CD4-positive, alpha-beta T cell treated with Interferon gamma for 1 hour (primary cell): Measurements from ENCODE around the gene GAL.

Experiments used
- DNase-seq: peaks from one replicate; pipeline ENCODE4 v3.0.0-alpha.2; 2020

Gene GAL

GRCh38 chr11:68683121-68683520, 1.2 kb upstream of the GAL start:
- no peak for DNase-seq

- no peak for DNase-seq
Measured at GRCh38 chr11:68683536-68684384, 584 bp upstream of the GAL start.

- no peak for DNase-seq
Measured at GRCh38 chr11:68685656-68686380, 1.5 kb downstream of the GAL start.

DNA sequence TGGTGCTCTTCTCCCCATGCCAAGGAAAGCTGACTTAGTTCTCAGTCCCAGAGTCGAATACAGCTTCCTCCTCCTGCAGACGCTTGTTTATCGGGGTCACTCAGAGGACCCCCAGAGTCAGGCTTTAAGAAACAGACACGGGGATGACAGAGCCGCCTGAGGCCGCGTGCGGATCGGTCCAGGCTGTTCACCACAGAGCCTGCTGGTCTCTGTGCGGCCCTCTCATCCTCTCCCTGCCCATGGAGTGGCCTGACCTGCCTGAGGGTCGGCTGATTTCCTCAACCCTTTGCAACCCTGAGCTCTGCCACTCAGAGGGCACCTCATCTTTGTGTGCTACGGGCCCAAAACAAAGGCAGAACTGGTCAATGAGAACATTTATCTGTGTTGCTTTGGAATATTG, 2.1 kb downstream of the GAL start:
- no peak for DNase-seq

GRCh38 chr11:68687311-68687710, 3.0 kb downstream of the GAL start:
- DNase-seq: no peak

DNA sequence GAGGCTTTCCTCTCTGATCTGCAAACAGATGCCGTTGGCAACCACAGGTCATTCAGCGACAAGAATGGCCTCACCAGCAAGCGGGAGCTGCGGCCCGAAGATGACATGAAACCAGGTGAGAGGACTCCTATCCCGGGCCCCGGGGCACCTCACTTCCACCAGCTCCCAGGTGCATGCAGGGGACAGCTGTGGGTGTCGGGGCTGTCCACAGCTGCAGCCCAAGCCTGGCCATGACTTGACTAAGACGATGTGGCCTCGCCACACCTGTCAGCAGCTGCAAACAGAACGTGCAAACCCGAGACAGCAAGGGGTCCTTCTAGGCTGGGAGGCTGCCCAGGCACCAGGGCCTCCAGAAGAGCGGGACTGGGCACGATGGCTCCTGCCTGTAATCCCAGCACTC, 3.6 kb downstream of the GAL start:
- no peak for DNase-seq

DNA sequence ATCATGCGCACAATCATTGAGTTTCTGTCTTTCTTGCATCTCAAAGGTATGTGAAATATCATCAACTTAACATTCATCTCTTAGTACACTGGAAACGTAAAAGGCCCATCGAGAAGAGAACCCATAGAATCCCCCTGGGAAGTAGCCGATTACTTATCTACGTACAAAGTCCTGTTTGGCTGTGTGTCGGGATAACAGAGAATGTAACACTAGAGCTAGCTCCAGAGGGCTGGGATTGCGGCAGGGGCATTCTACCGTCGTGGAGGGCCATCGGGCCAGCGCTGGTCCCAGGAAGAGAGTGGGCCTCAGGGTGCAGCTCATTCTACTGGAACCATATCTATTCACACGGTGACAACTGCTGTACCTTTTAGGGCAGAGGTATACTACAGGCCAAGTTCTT, 4.5 kb downstream of the GAL start:
- no peak for DNase-seq

GRCh38 chr11:68689737-68690625, 5.6 kb downstream of the GAL start:
- no peak for DNase-seq

- no peak for DNase-seq
Measured at GRCh38 chr11:68690671-68691401, 6.5 kb downstream of the GAL start.

DNA sequence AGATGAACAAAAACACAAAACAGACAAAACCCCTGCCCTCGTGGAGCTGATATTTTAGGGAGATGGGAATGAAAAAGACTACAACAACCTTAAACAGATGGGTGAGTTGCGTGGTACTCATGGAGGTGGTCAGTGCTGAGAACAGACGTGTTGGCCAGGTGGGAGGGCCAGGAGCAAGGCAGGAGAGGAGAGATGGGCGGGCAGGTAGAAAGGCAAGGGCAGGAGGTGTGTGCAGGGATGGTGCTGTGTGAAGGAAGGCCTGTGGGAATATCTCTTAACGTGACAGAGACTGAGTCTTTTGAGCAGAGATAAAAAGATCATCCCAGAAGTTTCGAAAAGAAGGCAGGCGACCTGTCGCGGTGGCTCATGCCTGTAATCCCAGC, 7.0 kb downstream of the GAL start:
- no peak for DNase-seq

DNA sequence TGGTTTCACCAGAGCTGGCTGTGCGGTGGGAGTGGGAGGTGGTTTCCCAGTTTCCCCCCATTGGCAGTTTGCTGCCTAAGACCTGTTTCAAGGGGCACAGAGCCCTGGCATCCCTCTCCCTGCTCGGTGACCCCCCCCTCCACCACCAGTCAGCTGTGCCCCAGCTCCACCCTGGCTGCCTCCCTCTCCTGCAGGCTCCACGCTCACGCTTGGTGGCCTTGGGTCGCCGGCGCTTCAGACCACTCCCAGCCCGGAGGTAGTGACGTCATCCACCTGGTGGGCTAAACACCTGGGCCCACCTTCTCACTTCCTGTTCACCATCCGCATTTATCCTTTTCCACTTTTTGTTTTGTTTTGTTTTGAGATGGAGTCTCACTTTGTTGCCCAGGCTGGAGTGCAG, 7.8 kb downstream of the GAL start:
- no peak for DNase-seq

DNA sequence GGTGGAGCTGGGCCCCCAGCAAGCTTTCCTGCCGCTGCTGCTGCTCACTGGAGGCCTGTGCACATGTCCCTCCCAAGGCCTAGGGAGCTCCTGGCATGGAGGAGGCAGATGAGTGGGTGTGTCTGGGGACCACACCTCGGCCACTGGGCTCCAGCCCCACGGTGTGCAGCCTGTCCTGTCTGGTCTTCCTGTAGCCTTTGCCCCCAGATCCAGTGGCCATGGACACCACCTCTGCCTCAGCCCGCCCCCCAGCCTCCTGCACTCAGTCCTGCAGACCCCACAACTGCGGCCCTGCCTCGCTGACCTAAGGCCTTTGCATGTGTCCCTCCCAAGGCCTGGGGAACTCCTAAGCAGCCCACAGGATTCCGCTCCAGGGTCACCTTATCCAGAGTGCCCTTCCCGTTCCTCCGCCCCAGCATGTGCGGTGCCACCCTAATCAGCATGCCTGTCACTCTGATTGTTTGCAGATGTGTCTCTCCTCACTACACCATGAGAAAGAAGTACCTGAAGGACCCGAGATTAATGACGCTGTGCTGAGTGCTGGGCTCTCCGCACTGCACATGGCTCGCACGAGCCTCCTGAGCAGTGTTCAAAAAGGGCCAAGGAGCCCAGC, 8.6 kb downstream of the GAL start:
- no peak for DNase-seq

DNA sequence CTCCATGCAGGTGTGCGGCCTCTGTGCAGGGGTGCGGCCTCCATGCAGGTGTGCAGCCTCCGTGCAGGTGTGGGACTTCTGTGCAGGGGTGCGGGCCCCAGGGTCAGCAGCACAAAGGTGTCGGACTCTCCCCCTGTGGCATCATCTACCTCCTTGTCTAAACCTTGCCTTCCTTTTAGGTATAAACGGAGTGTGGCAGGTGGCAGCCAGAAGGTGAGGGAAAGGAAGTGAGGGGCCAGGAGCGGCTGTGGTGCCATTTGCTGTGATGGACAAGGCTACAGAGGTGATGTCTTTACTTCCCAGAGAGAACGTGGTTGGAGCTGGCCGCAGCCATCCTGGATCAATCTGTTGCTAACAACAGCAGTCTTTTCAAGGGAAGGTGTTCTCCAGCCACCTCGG, 9.1 kb downstream of the GAL start:
- no peak for DNase-seq

GRCh38 chr11:68694431-68695297, 10.3 kb downstream of the GAL start:
- no peak for DNase-seq

- no peak for DNase-seq
Measured at GRCh38 chr11:68695531-68695930, 11.2 kb downstream of the GAL start.

DNA sequence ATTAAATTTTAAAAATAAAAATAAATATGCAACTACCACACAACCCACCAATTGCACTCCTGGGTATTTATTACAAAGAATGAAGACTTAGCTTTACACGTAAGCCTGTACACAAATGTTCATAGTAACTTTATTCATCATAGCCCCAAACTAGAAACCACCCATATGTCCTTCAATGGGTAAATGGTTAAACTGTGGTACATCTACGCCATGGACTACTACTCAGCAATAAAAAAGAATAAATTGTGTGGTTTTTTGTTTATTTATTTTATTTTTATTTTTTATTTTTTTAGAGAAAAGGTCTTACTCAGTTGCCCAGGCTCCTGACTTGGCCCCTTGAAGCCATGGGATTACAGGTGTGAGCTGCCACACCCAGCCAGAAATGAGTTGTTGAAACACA, 14.6 kb downstream of the GAL start:
- DNase-seq: no peak

- no peak for DNase-seq
Measured at GRCh38 chr11:68704887-68705286, 20.5 kb downstream of the GAL start.

GRCh38 chr11:68707527-68707926, 23.2 kb downstream of the GAL start:
- no peak for DNase-seq

DNA sequence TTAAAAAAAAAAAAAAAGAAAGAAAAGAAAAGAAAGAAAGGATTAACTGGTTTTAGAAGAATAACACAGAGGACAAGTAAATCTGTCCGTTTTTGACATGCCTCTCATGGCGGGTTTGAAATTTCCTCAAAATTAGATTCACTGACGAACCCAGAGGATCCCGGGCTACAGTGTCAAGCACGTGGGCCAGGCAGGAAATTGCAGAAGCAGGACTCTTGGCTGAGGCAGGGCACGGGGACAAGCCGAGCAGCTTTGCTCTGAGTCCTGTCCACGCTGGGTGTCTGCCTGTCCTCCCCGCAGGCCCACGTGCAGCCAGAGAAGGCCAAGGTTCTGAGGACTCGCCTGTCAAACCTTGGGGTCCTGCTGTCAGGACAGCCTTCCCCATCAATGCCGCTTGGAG, 24.7 kb downstream of the GAL start:
- DNase-seq: no peak

- no peak for DNase-seq
Measured at GRCh38 chr11:68710409-68710808, 26.1 kb downstream of the GAL start.

DNA sequence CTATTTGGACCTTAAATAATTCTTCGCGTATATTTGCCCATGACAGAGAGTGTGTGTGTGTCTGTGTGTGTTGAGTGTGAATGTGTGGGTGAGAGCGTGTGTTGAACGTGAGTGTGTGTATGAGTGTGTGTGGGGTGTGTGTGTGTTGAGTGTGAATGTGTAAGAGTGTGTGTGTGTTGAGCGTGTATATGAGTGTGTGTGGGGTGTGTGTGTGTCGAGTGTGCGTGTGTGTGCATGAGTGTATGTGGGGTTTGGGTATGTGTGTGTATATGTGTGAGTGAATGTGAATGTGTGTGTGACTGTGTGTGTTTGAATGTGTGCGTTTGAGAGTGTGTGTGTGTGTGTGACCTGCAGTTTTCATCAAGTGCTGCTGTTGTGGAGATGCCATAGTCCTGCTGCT, 26.8 kb downstream of the GAL start:
- no peak for DNase-seq
